Trophoblast cell (in vitro differentiated cells and primary cell): ENCODE data around the gene ZNF600.
"Not testable (repeated sequence)": the region's sequence is repeated elsewhere in the genome, so short reads cannot be mapped to it uniquely, and the experiment has no call there.

Experiments used
- DNase-seq, 2 donors: peaks; one replicate each; pipeline ENCODE4 v3.0.0-alpha.2; 2016
- H2AFZ ChIP-seq: 2 replicates; pipeline ENCODE4 v1.6.1; 2013; ENCODE audit warnings: low read length, moderate library complexity, mild to moderate bottlenecking; ENCODE audit not compliant: insufficient read depth, poor library complexity
- H2AK5ac ChIP-seq: 2 replicates; pipeline ENCODE4 v1.6.1; 2013; ENCODE audit warnings: mild to moderate bottlenecking, low read length
- H2BK120ac ChIP-seq: 2 replicates; pipeline ENCODE4 v1.6.1; 2013; ENCODE audit warnings: low read length, mild to moderate bottlenecking, moderate library complexity; ENCODE audit not compliant: insufficient read depth, poor library complexity
- H2BK12ac ChIP-seq: 2 replicates; pipeline ENCODE4 v1.6.1; 2013; ENCODE audit warnings: mild to moderate bottlenecking, low read length, moderate library complexity
- H2BK5ac ChIP-seq: 2 replicates; pipeline ENCODE4 v1.6.1; 2013; ENCODE audit warnings: low read length, low read depth, moderate library complexity, mild to moderate bottlenecking; ENCODE audit not compliant: poor library complexity
- H3K14ac ChIP-seq: 2 replicates; pipeline ENCODE4 v1.6.1; 2013; ENCODE audit warnings: mild to moderate bottlenecking, low read length
- H3K18ac ChIP-seq: 2 replicates; pipeline ENCODE4 v1.6.1; 2013; ENCODE audit warnings: mild to moderate bottlenecking, low read length
- H3K23ac ChIP-seq: 2 replicates; pipeline ENCODE4 v1.6.1; 2013; ENCODE audit warnings: low read length
- H3K27ac ChIP-seq: 2 replicates; pipeline ENCODE4 v1.5.1; 2013; ENCODE audit warnings: low read depth, mild to moderate bottlenecking, inconsistent platforms, low read length, moderate library complexity
- H3K27me3 ChIP-seq: 2 replicates; pipeline ENCODE4 v1.6.1; 2013; ENCODE audit warnings: inconsistent platforms, mild to moderate bottlenecking, low read length, moderate library complexity; ENCODE audit not compliant: insufficient read depth
- H3K36me3 ChIP-seq, 2 experiments: 1 replicate in 1 of 2; 2 replicates in 1 of 2; pipeline ENCODE4 v1.6.1; 2013; ENCODE audit warnings: low read length in 2 of 2, mild to moderate bottlenecking in 2 of 2, moderate library complexity in 1 of 2; ENCODE audit not compliant: insufficient read depth in 2 of 2, control insufficient read depth in 1 of 2
- H3K4ac ChIP-seq: 2 replicates; pipeline ENCODE4 v1.6.1; 2013; ENCODE audit warnings: low read depth, mild to moderate bottlenecking, low read length, moderate library complexity
- H3K4me1 ChIP-seq, 2 experiments: 1 replicate in 1 of 2; 2 replicates in 1 of 2; pipeline ENCODE4 v1.6.1; 2013; ENCODE audit warnings: low read length in 2 of 2, mild to moderate bottlenecking in 2 of 2, moderate library complexity in 1 of 2; ENCODE audit not compliant: insufficient read depth in 2 of 2, control insufficient read depth in 1 of 2
- H3K4me2 ChIP-seq: 2 replicates; pipeline ENCODE4 v1.6.1; 2013; ENCODE audit warnings: inconsistent platforms, mild to moderate bottlenecking, low read length, moderate library complexity
- H3K4me3 ChIP-seq: 2 replicates; pipeline ENCODE4 v1.5.1; 2013; ENCODE audit warnings: mild to moderate bottlenecking, low read depth, low read length, inconsistent platforms
- H3K79me1 ChIP-seq: one replicate; pipeline ENCODE4 v1.6.1; 2013; ENCODE audit warnings: low read length
- H3K79me2 ChIP-seq: 2 replicates; pipeline ENCODE4 v1.6.1; 2013; ENCODE audit warnings: low read length, mild to moderate bottlenecking; ENCODE audit not compliant: control insufficient read depth, insufficient read depth, poor library complexity
- H3K9ac ChIP-seq: 2 replicates; pipeline ENCODE4 v1.6.1; 2013; ENCODE audit warnings: mild to moderate bottlenecking, low read length
- H3K9me3 ChIP-seq: 2 replicates; pipeline ENCODE4 v1.6.1; 2013; ENCODE audit warnings: low read depth, mild to moderate bottlenecking, control low read depth, inconsistent platforms, low read length; ENCODE audit not compliant: insufficient read depth
- H4K12ac ChIP-seq: 2 replicates; pipeline ENCODE4 v1.6.1; 2013; ENCODE audit warnings: low read depth, mild to moderate bottlenecking, low read length, moderate library complexity
- H4K8ac ChIP-seq: 2 replicates; pipeline ENCODE4 v1.6.1; 2013; ENCODE audit warnings: low read depth, mild to moderate bottlenecking, low read length, moderate library complexity
- H4K91ac ChIP-seq: one replicate; pipeline ENCODE4 v1.6.1; 2013; ENCODE audit warnings: low read depth, mild to moderate bottlenecking, low read length, moderate library complexity
- whole genome bisulfite sequencing: extraction: QIAGEN DNeasy Blood & Tissue Kit; methylation state at CpG from one replicate; pipeline ENCODE4 v1.1.7; 2013; ENCODE audit warnings: missing lambda C conversion rate; ENCODE audit not compliant: insufficient read length, insufficient coverage; ENCODE audit errors: extremely low coverage; 5-methylcytosine and 5-hydroxymethylcytosine counted together

Gene ZNF600

DNA sequence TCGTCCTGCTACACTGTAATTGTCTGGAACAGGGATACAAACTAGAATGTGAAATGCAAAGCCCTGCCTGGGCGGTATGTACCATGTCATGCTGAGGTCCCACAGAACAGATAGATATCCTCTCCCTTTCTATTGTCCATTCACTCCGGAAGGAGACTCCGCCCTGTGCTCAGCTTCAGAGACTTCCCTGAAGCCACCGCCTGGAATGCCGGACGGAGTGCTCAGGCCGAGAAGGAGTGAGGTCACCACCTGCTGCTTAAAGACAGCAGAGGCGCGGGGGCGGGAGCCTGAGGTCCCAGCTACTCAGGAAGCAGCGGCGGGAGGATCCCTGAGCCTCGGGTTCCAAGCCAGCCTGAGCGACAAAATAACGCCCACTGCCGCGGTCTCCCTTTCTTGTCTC is 50.9 kb downstream of the ZNF600 start:
- DNase-seq, result peak; percentile 96
- Histone ChIP-seq H3K4me1 (peaks cover 12 to 14% of the 10 kb centered on the region in 2 experiments), H2AK5ac (no peak overlapping the region), H3K23ac (no peak overlapping the region), H3K9me3 (no peaks in the 10 kb centered on the region), H3K27me3 (no peaks in the 10 kb centered on the region), H3K9ac (no peak overlapping the region), H3K27ac (peak overlapping the region; percentile 98), H3K79me2 (peaks cover 17% of the 10 kb centered on the region), H2BK5ac (peak overlapping the region; percentile 96), H2AFZ (no peak overlapping the region), H3K79me1 (peaks cover 32% of the 10 kb centered on the region), H4K12ac (no peak overlapping the region), H2BK12ac (no peak overlapping the region), H3K4ac (no peak overlapping the region), H3K4me2 (peak overlapping the region; percentile 44), H3K18ac (no peak overlapping the region), H3K4me3 (no peak overlapping the region), H3K36me3 (peaks cover 0 to 6% of the 10 kb centered on the region in 2 experiments), H3K14ac (no peak overlapping the region), H2BK120ac (peak overlapping the region; percentile 81), H4K91ac (peak overlapping the region; percentile 91), H4K8ac (peak overlapping the region; percentile 82)
- WGBS, result no CpG with 5 or more reads among the region's 18 CpGs

DNA sequence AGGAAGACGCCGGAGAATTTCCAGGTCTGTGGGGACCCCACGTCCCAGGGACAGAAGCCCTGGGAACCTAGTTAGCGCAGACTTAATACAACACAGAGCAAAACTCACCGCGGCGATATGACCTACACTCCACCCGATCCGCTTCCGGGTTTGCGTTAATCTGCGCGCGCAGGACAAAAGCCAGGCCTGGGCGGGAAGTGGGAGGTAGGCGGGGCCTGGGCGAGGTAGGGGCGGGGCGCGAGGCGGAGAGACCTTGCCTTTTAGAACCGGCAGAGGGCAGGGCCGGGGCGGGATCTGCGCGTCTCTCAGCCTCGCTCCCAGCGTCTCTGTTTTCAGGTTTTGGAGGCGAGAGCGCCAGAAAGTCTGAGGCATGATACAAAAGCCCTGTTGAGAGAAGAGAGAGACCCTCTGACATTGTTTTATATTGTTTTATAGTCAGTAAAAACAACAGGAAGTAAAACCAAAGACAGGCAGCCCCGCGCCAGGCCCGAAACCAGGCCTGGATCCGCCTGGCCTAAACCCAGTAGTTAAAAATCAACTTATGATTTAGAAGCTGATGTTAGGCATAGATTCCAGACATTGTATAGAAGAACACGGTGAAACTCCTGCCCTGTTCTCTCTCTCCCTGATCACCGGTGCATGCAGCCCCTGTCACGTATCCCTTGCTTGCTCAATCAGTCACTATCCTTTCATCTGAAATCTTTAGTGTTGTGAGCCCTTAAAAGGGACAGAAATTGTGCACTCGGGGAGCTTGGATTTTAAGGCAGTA is 51.5 kb downstream of the ZNF600 start, which contains the start of gene ZNF611:
Gene ZNF611 (minus strand): TSS at position 152 of the 769 bp plus-strand sequence. CDS start 19,150 bp downstream, outside the sequence.
- Histone ChIP-seq H3K18ac (peak within 1 kb of the TSS; percentile 93), H4K91ac (peak within 1 kb of the TSS; percentile 92), H3K9ac (peak within 1 kb of the TSS; percentile 99), H2AK5ac (peak within 1 kb of the TSS; percentile 23), H4K12ac (peak within 1 kb of the TSS; percentile 63), H2BK120ac (peak within 1 kb of the TSS; percentile 81), H3K27ac (peak within 1 kb of the TSS; percentile 98), H3K27me3 (no peaks in the 10 kb centered on the region), H3K4me2 (peak within 1 kb of the TSS; percentile 91), H3K79me1 (peaks cover 31% of the 10 kb centered on the region), H3K79me2 (peaks cover 17% of the 10 kb centered on the region), H3K4me1 (peaks cover 12 to 14% of the 10 kb centered on the region in 2 experiments), H2BK12ac (peak within 1 kb of the TSS; percentile 68), H3K4me3 (peak within 1 kb of the TSS; percentile 79), H3K36me3 (peaks cover 1 to 6% of the 10 kb centered on the region in 2 experiments), H3K9me3 (no peaks in the 10 kb centered on the region), H2AFZ (peak within 1 kb of the TSS; percentile 83), H3K4ac (peak within 1 kb of the TSS; percentile 97), H3K14ac (peak within 1 kb of the TSS; percentile 98), H4K8ac (peak within 1 kb of the TSS; percentile 82), H3K23ac (no peak within 1 kb of the TSS), H2BK5ac (peak within 1 kb of the TSS; percentile 96)
- WGBS, result no CpG with 5 or more reads among the region's 38 CpGs
- peak; percentile 98 to 99 for DNase-seq

DNA sequence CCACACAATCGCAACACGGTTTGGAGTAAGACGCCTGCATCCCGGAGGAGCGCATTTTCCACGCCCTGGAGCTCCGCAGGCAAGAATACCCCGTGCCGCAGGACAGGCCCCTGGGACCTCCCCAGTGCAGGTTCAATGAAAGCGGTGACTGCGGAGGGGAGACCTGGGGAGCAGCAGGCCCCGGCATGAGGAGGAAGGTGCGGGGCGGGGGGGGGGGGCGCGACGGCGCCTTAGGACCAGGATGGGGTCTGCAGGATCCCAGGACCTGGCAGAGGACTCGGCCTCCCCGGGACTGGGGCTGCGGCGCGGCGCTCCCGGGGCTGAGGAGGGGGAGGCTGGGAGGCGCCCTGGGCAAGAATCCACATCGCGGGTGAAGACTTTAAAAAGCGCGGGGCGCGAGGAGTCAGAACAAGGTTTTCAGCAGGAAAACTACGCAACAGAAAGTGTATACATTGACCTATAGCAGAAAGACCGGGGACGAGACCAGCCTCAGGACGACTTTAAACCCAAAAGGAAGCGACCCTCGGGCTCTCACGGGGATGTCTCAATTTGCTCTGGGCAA is 52.2 kb downstream of the ZNF600 start:
- H3K79me2 ChIP-seq, result peaks cover 17% of the 10 kb centered on the region
- H3K36me3 ChIP-seq, result peaks cover 1 to 6% of the 10 kb centered on the region in 2 experiments
- H3K18ac ChIP-seq, result peak overlapping the region; percentile 93
- H3K79me1 ChIP-seq, result peaks cover 26% of the 10 kb centered on the region
- H3K4me2 ChIP-seq, result peak overlapping the region; percentile 91
- H3K9me3 ChIP-seq, result no peaks in the 10 kb centered on the region
- H3K4me1 ChIP-seq, result peaks cover 10 to 12% of the 10 kb centered on the region in 2 experiments
- peak overlapping the region; percentile 79 for H3K4me3 ChIP-seq
- peak in 1 of 2 donors; percentile 41 for DNase-seq
- peak overlapping the region; percentile 23 for H2AK5ac ChIP-seq
- no CpG with 5 or more reads among the region's 39 CpGs for WGBS
- peak overlapping the region; percentile 98 for H3K14ac ChIP-seq
- peak overlapping the region; percentile 97 for H3K4ac ChIP-seq
- peak overlapping the region; percentile 92 for H4K91ac ChIP-seq
- peak overlapping the region; percentile 94 for H3K27ac ChIP-seq
- H3K23ac ChIP-seq, result no peak overlapping the region
- H2BK12ac ChIP-seq, result peak overlapping the region; percentile 61
- H2BK120ac ChIP-seq, result peak overlapping the region; percentile 48
- H4K8ac ChIP-seq, result peak overlapping the region; percentile 79
- peak overlapping the region; percentile 63 for H4K12ac ChIP-seq
- peak overlapping the region; percentile 95 for H2BK5ac ChIP-seq
- peak overlapping the region; percentile 83 for H2AFZ ChIP-seq
- H3K9ac ChIP-seq, result peak overlapping the region; percentile 99
- H3K27me3 ChIP-seq, result no peaks in the 10 kb centered on the region

DNA sequence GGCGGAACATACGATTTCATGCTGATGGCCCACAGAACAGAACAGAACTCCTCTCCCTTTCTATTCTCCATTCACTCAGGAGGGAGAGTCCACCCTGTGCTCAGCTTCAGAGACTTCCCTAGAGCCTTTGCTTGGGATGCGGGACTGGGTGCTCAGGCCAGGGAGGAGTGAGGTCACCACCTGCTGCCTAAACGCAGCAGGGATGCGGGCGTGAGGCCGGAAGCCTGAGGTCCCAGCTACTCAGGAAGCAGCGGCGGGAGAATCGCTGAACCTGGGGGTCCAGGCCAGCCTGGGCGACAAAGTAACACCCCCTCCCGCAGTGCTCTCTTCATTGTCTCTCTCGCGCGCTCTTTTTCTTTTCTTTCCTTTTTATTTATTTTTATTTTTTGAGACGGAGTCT is 60.5 kb downstream of the ZNF600 start:
- H3K79me2 ChIP-seq, result peaks cover 15% of the 10 kb centered on the region
- not testable (repeated sequence) for H2BK120ac ChIP-seq, H3K9ac ChIP-seq, H3K4me3 ChIP-seq, H3K27me3 ChIP-seq, H4K12ac ChIP-seq, H3K23ac ChIP-seq, H2BK12ac ChIP-seq, H3K27ac ChIP-seq, H3K18ac ChIP-seq, H2AK5ac ChIP-seq, H3K4me2 ChIP-seq, H2BK5ac ChIP-seq, H3K14ac ChIP-seq, H3K9me3 ChIP-seq, H2AFZ ChIP-seq
- peaks cover 31 to 39% of the 10 kb centered on the region in 2 experiments for H3K36me3 ChIP-seq
- peak overlapping the region; percentile 83 for H4K8ac ChIP-seq
- no CpG with 5 or more reads among the region's 16 CpGs for WGBS
- H3K79me1 ChIP-seq, result peaks cover 25% of the 10 kb centered on the region
- H3K4ac ChIP-seq, result peak overlapping the region; percentile 51
- H3K4me1 ChIP-seq, result peaks cover 20 to 29% of the 10 kb centered on the region in 2 experiments
- H4K91ac ChIP-seq, result peak overlapping the region; percentile 62
- peak; percentile 71 to 78 for DNase-seq
